COR-L47 (cell line): ENCODE results near the gene NEGR1.

Experiments
- DNase-seq: peaks from one replicate; lab custom pipeline; 2025; lab: John Stamatoyannopoulos, UW

NEGR1 gene

GRCh38 chr1:71462247-71462646 lies 820.1 kb downstream of the NEGR1 start:
- DNase-seq: no peak

- no peak for DNase-seq
These were observed 820.9 kb downstream of the NEGR1 start for GRCh38 chr1:71461416-71461815.

- DNase-seq: no peak
These were observed 833.9 kb downstream of the NEGR1 start for GRCh38 chr1:71448444-71448843.

GRCh38 chr1:71438626-71439025 lies 843.7 kb downstream of the NEGR1 start:
- DNase-seq: no peak

- DNase-seq: no peak
These were observed 846.4 kb downstream of the NEGR1 start for GRCh38 chr1:71435951-71436350.

- DNase-seq: no peak
These were observed 848.1 kb downstream of the NEGR1 start for GRCh38 chr1:71434240-71434639.

GRCh38 chr1:71428029-71428428 lies 854.3 kb downstream of the NEGR1 start:
- DNase-seq: no peak

GRCh38 chr1:71427066-71427465 lies 855.3 kb downstream of the NEGR1 start:
- no peak for DNase-seq

GRCh38 chr1:71424536-71424935 lies 857.8 kb downstream of the NEGR1 start:
- DNase-seq: no peak

- no peak for DNase-seq
These were observed 860.1 kb downstream of the NEGR1 start for GRCh38 chr1:71422221-71422620.

- DNase-seq: no peak
These were observed 864.9 kb downstream of the NEGR1 start for GRCh38 chr1:71417421-71417820.

GRCh38 chr1:71414179-71414578 lies 868.2 kb downstream of the NEGR1 start:
- peak; percentile 68 for DNase-seq

GRCh38 chr1:71413441-71414175 lies 868.7 kb downstream of the NEGR1 start:
- no peak for DNase-seq

- DNase-seq: no peak
These were observed 882.3 kb downstream of the NEGR1 start for GRCh38 chr1:71400050-71400449.

- DNase-seq: no peak
These were observed 882.7 kb downstream of the NEGR1 start for GRCh38 chr1:71399594-71399993.

- DNase-seq: no peak
These were observed 889.0 kb downstream of the NEGR1 start for GRCh38 chr1:71393301-71393700.

GRCh38 chr1:71390518-71390917 lies 891.8 kb downstream of the NEGR1 start:
- DNase-seq: no peak

GRCh38 chr1:71377886-71378285 lies 904.5 kb downstream of the NEGR1 start:
- no peak for DNase-seq

GRCh38 chr1:71372496-71372895 lies 909.8 kb downstream of the NEGR1 start:
- DNase-seq: no peak

- DNase-seq: no peak
These were observed 910.8 kb downstream of the NEGR1 start for GRCh38 chr1:71371581-71371980.

- no peak for DNase-seq
These were observed 918.1 kb downstream of the NEGR1 start for GRCh38 chr1:71364236-71364635.

- DNase-seq: no peak
These were observed 919.6 kb downstream of the NEGR1 start for GRCh38 chr1:71362691-71363090.

- DNase-seq: no peak
These were observed 920.3 kb downstream of the NEGR1 start for GRCh38 chr1:71362076-71362475.

- DNase-seq: no peak
These were observed 924.6 kb downstream of the NEGR1 start for GRCh38 chr1:71357708-71358107.
